WERI-Rb-1 (cell line): ENCODE results near the gene PCNT.

ENCODE experiments used
- DNase-seq: peaks from one replicate; pipeline ENCODE4 v3.0.0-alpha.2; 2020
- H3K27ac ChIP-seq: fragments of 250-450 bp; sonication (Bioruptor Pico); 2 replicates; pipeline ENCODE4 v1.5.1; 2020; ENCODE audit warnings: mild to moderate bottlenecking, moderate library complexity
- H3K27me3 ChIP-seq: fragments of 250-450 bp; sonication (Bioruptor Pico); 2 replicates; pipeline ENCODE4 v1.5.1; 2021; ENCODE audit warnings: mild to moderate bottlenecking, low read depth, moderate library complexity; ENCODE audit not compliant: insufficient read depth, severe bottlenecking
- H3K36me3 ChIP-seq: fragments of 250-450 bp; sonication (Bioruptor Pico); 2 replicates; pipeline ENCODE4 v1.5.1; 2020; ENCODE audit warnings: mild to moderate bottlenecking, moderate library complexity
- H3K4me3 ChIP-seq: 2 replicates; pipeline ENCODE4 v1.5.1; 2011; ENCODE audit warnings: low read depth, mild to moderate bottlenecking, control low read depth, low read length
- H3K9me3 ChIP-seq: fragments of 250-450 bp; sonication (Bioruptor Pico); 2 replicates; pipeline ENCODE4 v1.5.1; 2021; ENCODE audit warnings: mild to moderate bottlenecking, moderate library complexity; ENCODE audit not compliant: severe bottlenecking
- CTCF ChIP-seq: IDR thresholded peaks from 2 replicates; pipeline ENCODE4 v1.5.1; 2011; ENCODE audit warnings: low read depth, mild to moderate bottlenecking, control low read depth, inconsistent platforms, low read length

PCNT gene

GRCh38 chr21:46465651-46466050, 141.7 kb downstream of the PCNT start:
- no peaks in the 10 kb centered on the region for H3K27me3 ChIP-seq
- DNase-seq = no peak
- peaks cover 43% of the 10 kb centered on the region for H3K36me3 ChIP-seq
- no peak for TF ChIP-seq CTCF
- no peak overlapping the region for H3K4me3 ChIP-seq
- H3K27ac ChIP-seq = no peak overlapping the region
- no peaks in the 10 kb centered on the region for H3K9me3 ChIP-seq

GRCh38 chr21:46468108-46468774, 144.3 kb downstream of the PCNT start:
- H3K36me3 ChIP-seq = peaks cover 27% of the 10 kb centered on the region
- TF ChIP-seq CTCF = no peak
- DNase-seq = no peak
- H3K9me3 ChIP-seq = no peaks in the 10 kb centered on the region
- no peaks in the 10 kb centered on the region for H3K27me3 ChIP-seq
- H3K4me3 ChIP-seq = no peak overlapping the region
- no peak overlapping the region for H3K27ac ChIP-seq

GRCh38 chr21:46469275-46469674, 145.3 kb downstream of the PCNT start:
- no peak overlapping the region for H3K27ac ChIP-seq
- H3K4me3 ChIP-seq = no peak overlapping the region
- peaks cover 19% of the 10 kb centered on the region for H3K36me3 ChIP-seq
- no peak for TF ChIP-seq CTCF
- no peaks in the 10 kb centered on the region for H3K9me3 ChIP-seq
- no peaks in the 10 kb centered on the region for H3K27me3 ChIP-seq
- peak; percentile 25 for DNase-seq

- DNase-seq = no peak
- peak overlapping the region; percentile 70 for H3K27ac ChIP-seq
These were observed 147.6 kb downstream of the PCNT start for GRCh38 chr21:46471514-46471913.

GRCh38 chr21:46472246-46472645, 148.3 kb downstream of the PCNT start:
- H3K4me3 ChIP-seq = no peak overlapping the region
- DNase-seq = no peak
- no peaks in the 10 kb centered on the region for H3K27me3 ChIP-seq
- no peak for TF ChIP-seq CTCF
- H3K27ac ChIP-seq = peak overlapping the region; percentile 70
- no peaks in the 10 kb centered on the region for H3K9me3 ChIP-seq
- peaks cover 12% of the 10 kb centered on the region for H3K36me3 ChIP-seq

More at GRCh38 chr21:46471514-46471913, 147.6 kb downstream of the PCNT start:
- Histone ChIP-seq H3K36me3 (peaks cover 7% of the 10 kb centered on the region), H3K9me3 (no peaks in the 10 kb centered on the region), H3K27me3 (no peaks in the 10 kb centered on the region), H3K4me3 (peak overlapping the region; percentile 20)
- no peak for TF ChIP-seq CTCF

GRCh38 chr21:46474382-46474781, 150.4 kb downstream of the PCNT start:
- DNase-seq = no peak
- Histone ChIP-seq H3K27ac (no peak overlapping the region), H3K9me3 (no peaks in the 10 kb centered on the region), H3K36me3 (peaks cover 6% of the 10 kb centered on the region), H3K4me3 (no peak overlapping the region), H3K27me3 (no peaks in the 10 kb centered on the region)
- no peak for TF ChIP-seq CTCF
